NCI-H2227 (cell line): Measurements from ENCODE around the gene SERPINB10.
A peak's percentile ranks its signal among the peaks of the same experiment; 100 is the strongest.

ENCODE experiments used
- DNase-seq: peaks from one replicate; lab custom pipeline; 2025; ENCODE audit not compliant: unreplicated experiment; lab: John Stamatoyannopoulos, UW

The SERPINB10 gene, protein sequence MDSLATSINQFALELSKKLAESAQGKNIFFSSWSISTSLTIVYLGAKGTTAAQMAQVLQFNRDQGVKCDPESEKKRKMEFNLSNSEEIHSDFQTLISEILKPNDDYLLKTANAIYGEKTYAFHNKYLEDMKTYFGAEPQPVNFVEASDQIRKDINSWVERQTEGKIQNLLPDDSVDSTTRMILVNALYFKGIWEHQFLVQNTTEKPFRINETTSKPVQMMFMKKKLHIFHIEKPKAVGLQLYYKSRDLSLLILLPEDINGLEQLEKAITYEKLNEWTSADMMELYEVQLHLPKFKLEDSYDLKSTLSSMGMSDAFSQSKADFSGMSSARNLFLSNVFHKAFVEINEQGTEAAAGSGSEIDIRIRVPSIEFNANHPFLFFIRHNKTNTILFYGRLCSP

DNA sequence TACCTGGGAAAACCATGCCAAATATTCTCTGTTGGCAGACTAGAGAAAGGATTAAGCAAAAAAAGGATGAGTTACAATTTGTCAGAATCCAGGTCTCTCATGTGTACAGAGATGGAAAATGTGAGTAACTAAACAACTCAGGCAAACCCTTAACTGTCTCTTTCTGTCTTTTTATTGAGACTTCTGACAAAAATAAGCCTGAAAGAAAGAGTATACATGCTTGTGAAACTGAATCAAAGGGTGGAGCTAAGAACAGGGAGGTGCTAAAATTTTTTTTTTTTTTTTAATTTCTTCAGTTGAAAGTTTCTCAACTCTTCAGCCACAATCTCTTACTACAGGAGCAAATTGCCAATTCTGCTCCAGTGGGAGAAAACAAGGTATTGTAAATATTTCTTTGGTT, at the start of gene SERPINB10:
Gene SERPINB10, plus strand, starts transcription at position 295 of the 400 bp plus-strand sequence. CDS start 7,553 bp downstream, outside the sequence.
- no peak for DNase-seq

DNA sequence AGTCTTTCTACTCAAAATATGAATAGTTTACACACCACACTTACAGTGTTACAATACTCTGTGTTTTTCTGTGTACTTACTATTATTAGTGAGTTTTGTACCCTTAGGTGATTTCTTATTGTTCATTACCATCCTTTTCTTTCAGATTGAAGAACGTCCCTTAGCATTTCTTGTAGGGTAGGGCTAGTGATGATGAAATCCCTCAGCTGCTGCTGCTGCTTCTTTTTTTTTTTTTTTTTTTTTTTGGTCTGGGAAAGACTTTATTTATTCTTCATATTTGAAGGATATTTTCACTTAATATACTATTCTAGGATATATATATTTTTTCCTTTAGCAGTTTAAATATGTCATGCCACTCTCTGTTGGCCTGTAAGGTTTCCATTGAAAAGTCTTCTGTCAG, 49.3 kb upstream of the SERPINB10 start:
- no peak for DNase-seq

DNA sequence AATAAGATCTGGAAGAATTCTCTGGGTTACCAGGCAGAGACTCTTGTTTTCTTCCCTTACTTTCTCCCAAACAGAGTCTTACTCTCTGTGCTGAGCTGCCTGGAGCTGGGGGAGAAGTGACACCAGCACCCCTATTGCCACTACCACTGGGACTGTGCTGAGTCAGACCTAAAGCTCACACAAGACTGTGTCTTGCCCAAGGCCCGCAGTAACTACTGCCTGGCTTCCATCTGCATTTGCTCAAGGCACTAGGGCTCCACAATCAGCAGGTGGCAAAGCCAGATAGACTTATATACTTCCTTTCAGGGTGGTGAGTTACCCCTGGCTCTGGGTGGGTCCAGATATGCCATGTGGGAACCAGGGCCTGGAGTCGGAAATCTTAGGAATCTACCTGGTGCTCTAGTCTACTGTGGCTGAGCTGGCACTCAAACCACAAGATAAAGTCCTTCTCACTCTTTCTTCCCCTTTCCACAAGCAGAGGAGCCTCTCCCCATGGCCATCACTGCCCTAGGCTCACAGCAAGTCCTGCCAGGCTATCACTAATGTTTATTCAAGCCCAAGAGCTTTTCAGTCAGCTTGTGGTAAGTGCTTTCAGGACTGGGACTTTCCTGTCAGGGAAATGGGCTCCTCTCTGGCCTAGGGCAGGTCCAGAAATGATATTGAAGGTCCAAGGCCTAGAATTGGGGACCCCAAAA, 47.8 kb upstream of the SERPINB10 start:
- no peak for DNase-seq

DNA sequence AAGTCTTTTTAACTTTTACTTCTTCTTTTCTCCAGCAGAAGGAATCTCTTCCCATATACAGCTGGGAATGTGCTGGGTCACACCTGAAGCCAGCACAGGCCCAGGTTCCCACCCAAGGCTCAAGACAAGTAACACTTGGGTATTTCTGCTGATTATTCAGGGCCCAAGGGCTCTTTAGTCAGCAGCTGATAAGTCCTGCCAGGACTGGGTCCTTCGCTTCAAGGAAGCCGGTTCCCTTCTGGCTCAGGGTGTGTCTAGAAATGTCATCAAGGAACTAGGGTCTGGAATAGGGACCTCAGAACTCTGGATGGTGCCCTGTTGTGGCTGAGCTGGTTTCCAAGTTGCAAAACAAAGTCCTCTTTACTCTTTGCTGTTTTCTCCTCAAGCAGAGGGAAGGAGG, 47.2 kb upstream of the SERPINB10 start:
- DNase-seq: no peak

DNA sequence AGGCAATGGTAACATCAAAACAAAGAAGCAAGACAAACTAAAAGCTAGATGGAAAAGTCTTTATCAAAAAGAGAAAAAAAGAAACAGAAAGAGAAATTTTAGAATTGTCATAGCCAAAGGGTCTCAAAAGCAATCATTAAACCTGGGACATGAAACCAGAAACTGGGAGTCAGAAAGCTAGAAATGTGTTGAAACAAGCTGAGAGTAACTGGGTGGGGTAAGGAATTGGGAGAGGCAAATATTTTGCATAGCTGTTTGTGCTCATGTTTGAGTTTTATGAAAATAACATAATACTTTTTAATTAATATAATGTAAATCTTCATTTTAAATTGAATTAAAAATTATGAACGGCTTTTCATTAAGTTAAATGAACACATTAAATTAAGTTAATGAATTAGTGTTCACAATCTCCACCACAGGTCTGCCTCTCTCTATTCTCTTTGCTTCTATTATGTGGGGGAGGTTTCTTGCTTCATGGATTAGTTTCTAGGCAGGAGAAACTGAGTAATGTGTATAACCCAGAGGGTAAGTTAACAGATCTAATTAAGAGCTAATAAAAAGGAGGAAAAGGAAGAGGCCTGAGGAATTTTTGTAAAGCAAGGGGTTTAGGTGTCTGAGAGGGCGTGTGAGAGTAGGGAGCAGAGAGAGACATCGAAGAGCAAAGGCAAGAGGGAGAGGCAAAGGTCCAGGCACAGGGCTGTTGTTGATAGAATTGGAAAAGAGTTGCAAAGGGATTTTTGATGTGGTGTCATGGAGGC, 40.2 kb upstream of the SERPINB10 start:
- DNase-seq: no peak

DNA sequence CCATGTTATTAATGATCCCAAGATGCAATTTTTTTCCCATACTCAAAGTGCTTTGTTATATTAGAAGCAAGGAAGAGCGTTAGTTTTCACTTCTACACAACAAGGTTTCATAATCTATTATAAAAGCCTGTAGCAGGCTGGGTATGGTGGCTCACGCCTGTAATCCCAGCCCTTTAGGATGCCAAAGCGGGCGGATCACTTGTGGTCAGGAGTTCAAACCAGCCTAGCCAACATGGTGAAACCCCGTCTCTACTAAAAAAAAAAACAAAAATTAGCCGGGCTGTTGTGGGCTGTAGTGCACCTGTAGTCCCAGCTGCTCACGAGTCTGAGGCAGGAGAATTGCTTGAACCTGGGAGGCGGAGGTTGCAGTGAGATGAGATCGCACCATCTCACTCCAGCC, 39.2 kb upstream of the SERPINB10 start:
- no peak for DNase-seq

DNA sequence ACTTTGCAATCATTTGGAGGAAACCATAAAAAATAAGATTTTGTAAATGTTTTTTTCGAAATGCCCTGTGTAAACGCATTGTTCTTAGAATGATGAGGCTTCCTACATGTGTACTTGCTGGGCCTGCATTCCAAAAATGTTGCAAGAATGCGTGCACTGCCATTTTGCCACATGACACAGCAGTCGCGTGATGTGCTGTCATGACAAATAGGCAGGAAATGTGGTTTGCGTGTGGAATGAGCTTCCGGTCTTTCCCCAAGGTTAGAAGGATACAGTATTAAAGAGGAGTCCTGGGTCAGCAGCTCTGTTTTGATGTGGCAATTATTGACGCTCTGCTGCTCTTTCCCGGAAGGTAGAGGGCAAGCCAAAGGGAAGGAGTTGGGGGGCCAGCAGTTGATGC, 38.4 kb upstream of the SERPINB10 start:
- DNase-seq: no peak

DNA sequence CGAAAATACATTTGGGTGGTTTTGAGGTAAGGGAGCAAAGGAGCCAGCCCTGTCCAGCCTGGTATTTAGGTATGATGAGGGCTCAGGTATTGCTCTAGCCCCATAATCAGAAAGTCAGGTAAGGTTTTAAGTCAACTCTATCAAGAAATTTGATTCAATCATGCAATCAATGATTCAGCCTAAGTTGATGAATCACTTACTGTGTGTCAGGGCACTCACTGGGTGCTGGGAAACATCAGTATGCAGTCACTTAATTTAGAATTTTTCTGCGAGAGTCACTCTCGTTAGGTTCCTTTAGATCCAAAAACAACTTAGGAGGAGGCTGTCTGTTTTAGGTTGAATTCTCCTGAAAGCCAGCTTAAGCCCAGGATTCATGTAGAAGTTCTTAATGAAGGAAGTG, 37.9 kb upstream of the SERPINB10 start:
- no peak for DNase-seq

DNA sequence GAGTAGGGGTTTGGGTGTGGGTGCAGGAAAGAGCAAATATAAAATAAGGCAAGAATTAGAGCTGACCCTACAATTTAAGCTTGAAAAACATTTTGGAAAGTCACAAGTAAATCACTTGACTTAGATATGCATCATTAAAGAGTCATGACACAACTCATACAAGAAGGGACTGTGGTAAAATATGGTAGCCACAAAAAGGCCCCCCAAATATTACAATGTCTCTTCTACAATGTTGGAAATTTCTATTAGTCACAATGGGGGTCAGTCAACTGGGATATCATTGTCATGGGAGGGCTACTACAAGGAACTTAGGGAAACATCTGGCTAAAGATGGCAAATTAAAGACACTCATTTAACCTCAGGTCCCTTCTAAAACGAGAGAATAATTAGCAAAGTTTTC, 35.9 kb upstream of the SERPINB10 start:
- DNase-seq: no peak

DNA sequence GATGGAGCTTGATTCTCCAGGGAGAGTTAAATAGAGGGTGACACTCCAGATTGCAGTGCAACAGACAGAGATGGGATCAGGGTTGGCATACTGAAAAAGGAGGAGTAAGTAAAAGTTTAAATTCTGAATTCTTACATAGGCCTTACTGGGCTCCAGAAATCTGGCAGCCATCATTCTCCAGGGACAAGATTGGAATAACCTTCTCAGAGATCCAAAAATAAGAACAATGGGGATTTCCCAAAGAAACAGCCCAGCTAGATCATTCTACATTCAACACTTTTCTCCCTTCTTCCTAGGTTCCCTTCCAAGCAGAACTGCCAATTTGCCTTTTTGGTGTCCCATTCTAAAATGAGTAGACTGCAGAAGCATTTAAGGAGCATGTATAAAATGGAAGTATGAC, 35.2 kb upstream of the SERPINB10 start:
- DNase-seq: no peak

DNA sequence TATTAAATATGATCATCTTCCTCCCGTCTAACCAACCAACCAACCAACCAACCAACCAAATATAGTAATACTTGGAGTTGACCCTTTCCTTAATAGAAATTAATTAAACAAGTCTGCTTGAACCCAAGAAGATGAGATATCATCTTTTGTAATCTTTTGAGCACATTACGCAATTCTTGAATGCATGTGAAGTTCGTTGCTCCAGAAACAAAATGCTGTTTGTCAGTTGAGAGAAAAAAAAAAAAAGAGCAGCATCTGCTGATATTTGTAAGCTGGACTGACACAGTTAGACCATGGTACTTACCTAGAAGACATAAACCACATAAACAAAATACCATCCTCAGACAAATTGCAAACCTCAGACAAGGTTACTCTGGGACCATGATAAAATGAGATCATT, 29.4 kb upstream of the SERPINB10 start:
- DNase-seq: no peak

DNA sequence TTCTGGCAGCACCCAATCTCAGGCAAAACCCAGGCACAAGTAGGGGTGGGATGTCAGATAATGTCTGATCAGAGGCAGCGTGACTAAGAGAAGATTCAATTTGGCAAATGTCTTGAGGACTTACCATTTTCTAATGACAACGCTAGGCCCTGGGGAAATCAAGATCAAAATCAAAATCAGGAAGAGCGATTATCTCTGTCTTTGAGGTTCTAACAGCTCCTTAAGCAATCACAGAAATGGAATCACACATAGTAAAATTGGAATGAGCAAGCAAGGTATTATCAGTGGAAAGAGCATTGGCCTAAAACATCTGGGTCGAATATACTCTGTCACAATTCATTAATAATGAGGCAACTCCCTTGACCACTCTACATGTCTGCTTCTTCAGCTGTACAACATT, 28.8 kb upstream of the SERPINB10 start:
- no peak for DNase-seq

DNA sequence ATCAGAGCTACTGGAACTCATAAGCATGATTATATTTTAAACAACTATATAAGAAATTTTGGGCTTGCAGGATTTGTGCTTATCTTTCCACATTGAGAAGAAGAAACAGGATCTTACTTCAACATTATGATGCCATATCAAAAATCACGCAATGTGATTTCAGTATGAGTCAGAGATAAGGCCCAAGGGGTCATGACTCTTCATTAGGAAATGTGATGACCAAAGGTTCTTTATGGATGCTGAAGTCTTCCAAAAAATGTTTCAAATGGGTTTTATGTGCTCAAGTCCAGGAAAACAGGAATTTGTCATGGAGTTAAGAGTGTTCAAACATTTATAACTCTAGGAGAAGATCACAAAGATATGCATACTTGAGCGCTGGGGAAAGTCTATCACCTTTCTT, 28.0 kb upstream of the SERPINB10 start:
- no peak for DNase-seq

DNA sequence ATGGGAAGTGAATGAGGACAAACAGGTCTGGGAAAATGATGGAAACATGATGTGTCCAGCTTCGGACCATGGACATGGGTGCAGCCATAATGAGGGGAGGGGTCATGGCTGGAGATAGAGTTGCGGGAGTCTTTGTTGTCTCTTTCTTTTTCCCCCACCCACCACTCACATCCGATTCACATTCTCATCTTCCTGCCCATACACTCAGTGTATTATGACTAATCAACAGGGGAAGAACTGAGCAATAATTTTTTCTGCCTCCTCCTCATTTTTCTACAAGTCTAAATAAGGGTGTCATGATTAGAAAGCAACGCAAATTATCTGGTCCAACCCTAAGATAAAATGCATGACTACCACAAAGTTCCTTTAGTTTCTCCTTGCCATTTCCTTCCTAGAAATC, 25.9 kb upstream of the SERPINB10 start:
- DNase-seq: no peak

DNA sequence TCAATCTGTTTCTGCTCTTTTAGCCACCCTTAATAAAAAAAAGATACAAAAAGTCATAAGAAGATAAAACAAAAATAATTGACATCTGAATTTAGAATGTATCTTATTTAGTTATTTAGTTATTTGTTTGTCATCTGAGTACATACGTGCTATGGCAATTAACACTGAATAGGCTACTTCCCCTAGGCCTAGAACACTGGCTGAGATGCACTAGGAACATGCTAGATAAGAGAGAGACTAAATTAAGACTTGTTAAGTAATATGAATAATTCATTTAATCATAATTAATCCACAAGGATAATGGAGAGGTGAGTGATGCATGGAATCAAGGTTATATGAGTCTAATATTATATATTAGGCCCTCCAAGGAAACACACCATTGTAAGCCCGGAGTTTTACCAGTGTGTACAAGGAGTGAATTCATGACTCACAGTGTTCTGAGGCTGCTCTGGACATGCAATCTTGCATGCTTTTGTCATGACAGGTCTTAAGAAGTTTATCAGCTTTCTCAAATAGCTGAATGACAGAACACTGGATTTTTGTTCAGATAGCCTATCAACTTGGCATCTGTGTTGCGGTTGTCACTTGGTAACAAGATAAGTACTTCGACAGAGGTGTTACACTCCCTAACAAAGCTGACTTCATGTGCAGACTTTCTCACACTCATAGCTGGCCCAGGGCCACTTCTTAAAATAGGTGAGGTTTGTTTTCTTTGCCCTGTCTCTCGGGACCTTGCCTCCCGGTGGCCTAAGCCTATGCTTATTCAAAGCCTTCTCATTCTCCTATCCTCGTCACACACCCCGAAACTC, 25.2 kb upstream of the SERPINB10 start:
- DNase-seq: no peak

DNA sequence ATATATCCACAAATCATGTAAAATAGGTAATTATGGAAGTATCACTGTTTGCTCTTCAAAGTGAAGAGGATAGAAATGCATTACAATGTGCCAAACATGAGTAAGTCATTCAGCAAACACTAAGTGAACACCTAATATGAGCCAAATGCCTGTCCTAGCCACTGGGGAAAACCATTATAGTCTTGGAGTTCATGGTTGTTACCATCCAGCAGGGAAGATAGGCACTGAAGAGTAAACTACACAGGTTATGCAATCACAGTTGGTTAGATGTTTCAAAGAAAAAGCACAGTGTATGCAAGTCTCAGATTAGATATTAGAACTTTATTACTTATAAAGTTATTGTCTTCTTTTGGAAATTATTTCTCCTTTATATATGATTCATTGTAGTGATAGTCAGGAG, 24.1 kb upstream of the SERPINB10 start:
- DNase-seq: no peak

DNA sequence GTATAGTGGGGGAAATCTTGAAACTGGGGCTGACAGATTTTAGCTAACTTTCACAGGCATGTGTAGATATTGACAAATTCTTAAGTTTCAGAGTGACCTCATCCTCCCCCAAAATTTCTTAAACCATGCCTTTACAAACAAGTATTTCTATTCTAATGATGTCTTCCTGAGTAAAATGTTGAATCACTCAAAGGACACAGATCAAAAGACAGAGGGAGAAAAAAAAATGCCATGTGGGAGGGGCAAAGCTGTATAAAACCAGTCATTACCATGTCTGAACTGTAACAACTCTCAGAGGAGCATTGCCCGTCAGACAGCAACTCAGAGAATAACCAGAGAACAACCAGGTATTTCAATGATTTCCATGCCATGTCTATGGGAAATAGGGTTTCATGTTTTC, 20.3 kb upstream of the SERPINB10 start, which contains the start of gene SERPINB2:
Gene SERPINB2, plus strand, starts transcription at position 282 of the 400 bp plus-strand sequence. CDS start 3,740 bp downstream, outside the sequence.
- peak; percentile 46 for DNase-seq

DNA sequence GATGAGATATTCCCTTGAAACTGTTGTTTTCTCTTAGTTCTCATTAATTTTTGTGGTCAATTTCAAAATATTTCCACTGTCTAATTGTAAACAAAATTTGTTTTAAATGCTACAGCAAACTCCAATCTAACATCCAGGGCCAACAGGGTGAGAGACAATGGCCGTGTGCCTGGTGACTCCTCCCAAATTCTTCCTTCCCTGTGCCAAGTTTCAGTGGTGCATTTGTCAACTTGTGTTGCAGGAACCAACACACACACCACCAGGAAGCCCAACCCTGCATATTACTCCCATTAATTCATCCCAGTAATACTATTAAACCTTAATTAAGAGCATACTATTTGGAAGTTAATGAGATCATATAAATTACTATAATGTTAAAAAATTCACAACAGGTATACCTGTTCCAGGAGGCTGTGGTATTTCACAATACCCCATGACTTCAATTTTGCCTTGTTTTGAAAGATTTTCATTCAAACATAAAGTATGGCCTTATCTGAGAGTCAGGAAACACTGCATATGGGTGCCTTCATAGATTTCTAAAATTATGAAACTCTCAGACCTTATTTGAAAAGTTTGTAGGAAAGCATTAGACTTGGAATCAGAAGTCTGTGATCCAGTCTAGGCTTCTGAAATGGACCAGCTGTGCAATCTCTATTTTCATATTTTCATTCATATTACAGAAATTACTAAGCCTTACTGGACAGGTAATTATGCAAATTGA, 19.1 kb upstream of the SERPINB10 start:
- no peak for DNase-seq

DNA sequence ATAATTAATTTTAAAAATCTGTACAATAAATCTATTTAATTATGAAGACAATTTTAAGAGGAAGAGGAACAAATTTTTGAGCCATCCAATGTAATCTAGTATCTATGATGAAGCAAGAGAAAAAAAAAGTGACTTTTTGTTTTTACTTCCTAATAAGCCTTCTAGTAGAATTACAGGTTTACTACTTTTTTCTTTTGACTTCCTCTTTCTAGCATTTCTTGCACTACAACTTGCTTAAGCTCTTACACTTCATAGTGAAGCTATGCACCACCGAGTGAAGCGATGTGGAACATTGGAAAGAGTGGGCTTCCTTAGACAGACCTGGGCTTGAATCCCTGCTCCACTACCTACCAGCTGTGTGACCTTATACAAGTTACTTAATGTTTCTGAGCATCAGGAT, 18.1 kb upstream of the SERPINB10 start:
- no peak for DNase-seq

DNA sequence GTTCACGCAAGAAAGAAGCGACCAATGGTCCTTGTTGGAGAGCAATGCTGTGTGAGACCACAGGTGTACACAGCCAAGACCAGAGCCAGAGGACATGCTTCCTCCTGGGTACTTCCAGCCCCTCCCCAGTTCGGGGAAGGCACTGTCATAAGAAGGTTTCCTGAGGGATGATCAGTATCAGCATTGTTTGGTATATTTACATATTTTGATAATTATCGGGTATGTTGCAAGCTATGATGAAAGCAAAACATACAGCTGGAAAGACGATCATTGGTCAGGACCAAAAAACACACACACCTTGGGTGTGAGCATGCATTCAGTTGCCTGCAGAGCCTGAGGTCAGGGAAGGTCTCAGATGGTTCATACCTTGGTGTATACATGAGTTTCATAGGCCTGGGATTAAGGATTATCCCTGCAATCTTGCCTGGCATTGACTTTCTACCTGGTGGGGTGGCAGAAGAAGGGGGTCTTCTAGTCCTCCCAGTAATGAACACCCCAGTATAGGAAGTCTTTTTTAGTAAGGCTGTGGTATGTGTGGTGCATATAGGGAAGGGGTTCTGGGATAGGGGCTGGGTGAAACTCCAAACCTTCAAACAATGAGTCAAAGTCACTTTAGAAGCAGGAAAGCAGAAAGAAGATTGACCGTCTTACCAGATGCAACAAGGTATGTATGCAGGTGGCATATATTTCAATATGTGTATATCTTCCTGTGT, 17.4 kb upstream of the SERPINB10 start:
- no peak for DNase-seq
